Neural cell (in vitro differentiated cells): ENCODE results near the gene ERAL1. TPM values are rescaled to one million over a fixed set of nuclear protein-coding genes. Genes with fewer than 3 reads are reported as not detected.

Source experiments
- H2AFZ ChIP-seq: fragments of 200-600, 300-800 bp; sonication (generic), shearing (Covaris generic); 2 replicates; pipeline ENCODE4 v1.6.0; 2014; ENCODE audit warnings: low read depth, mild to moderate bottlenecking, antibody characterized with exemption, low read length, moderate library complexity
- H3F3A ChIP-seq: fragments of 200-600 bp; shearing (Covaris generic); 2 replicates; pipeline ENCODE4 v1.6.1; 2016; ENCODE audit warnings: mild to moderate bottlenecking, moderate library complexity, mixed read lengths, antibody characterized with exemption, low read length; ENCODE audit not compliant: insufficient read depth, poor library complexity, severe bottlenecking
- H3K27ac ChIP-seq: fragments of 200-600, 300-800 bp; sonication (generic), shearing (Covaris generic); 2 replicates; pipeline ENCODE4 v1.5.1; 2014; ENCODE audit warnings: mild to moderate bottlenecking, low read length, moderate library complexity
- H3K27me3 ChIP-seq: fragments of 300-800, 200-600 bp; sonication (generic), shearing (Covaris generic); 2 replicates; pipeline ENCODE4 v1.6.0; 2014; ENCODE audit warnings: mild to moderate bottlenecking, low read depth, low read length, moderate library complexity; ENCODE audit not compliant: insufficient read depth
- H3K36me3 ChIP-seq: fragments of 300-800, 200-600 bp; sonication (generic), shearing (Covaris generic); 2 replicates; pipeline ENCODE4 v1.5.1; 2014; ENCODE audit warnings: mild to moderate bottlenecking, antibody characterized with exemption, low read length, moderate library complexity; ENCODE audit not compliant: insufficient read depth
- H3K4me2 ChIP-seq: fragments of 300-800, 200-600 bp; sonication (generic), shearing (Covaris generic); 2 replicates; pipeline ENCODE4 v1.6.0; 2014; ENCODE audit warnings: mild to moderate bottlenecking, low read length
- H3K4me3 ChIP-seq: fragments of 300-800, 200-600 bp; sonication (generic), shearing (Covaris generic); 2 replicates; pipeline ENCODE4 v1.5.1; 2014; ENCODE audit warnings: mild to moderate bottlenecking, low read length, moderate library complexity
- H3K79me2 ChIP-seq: fragments of 200-600 bp; shearing (Covaris generic); replicated peaks from 2 replicates; pipeline ENCODE4 v1.6.0; 2014; ENCODE audit warnings: mild to moderate bottlenecking, low read length, moderate library complexity; ENCODE audit not compliant: insufficient read depth
- H3K9ac ChIP-seq: fragments of 300-800, 200-600 bp; sonication (generic), shearing (Covaris generic); 2 replicates; pipeline ENCODE4 v1.6.1; 2016; ENCODE audit warnings: mild to moderate bottlenecking, low read length, mixed read lengths
- H3K9me2 ChIP-seq: fragments of 200-600 bp; shearing (Covaris generic); 2 replicates; pipeline ENCODE4 v1.6.1; 2016; ENCODE audit warnings: mild to moderate bottlenecking, low read length, mixed read lengths; ENCODE audit not compliant: insufficient read depth
- H3K9me3 ChIP-seq: fragments of 200-600, 300-800 bp; sonication (generic), shearing (Covaris generic); 2 replicates; pipeline ENCODE4 v1.6.1; 2016; ENCODE audit warnings: mild to moderate bottlenecking, mixed run types, low read length, moderate library complexity, mixed read lengths
- H4K20me1 ChIP-seq: fragments of 200-600 bp; shearing (Covaris generic); 2 replicates; pipeline ENCODE4 v1.6.1; 2016; ENCODE audit warnings: mild to moderate bottlenecking, mixed run types; ENCODE audit not compliant: insufficient read depth
- CTCF ChIP-seq: fragments of 450-650 bp; IDR thresholded peaks from 2 replicates; pipeline ENCODE4 v1.5.1; 2014; ENCODE audit warnings: antibody characterized with exemption, mild to moderate bottlenecking, moderate library complexity; ENCODE audit not compliant: poor library complexity, severe bottlenecking
- EP300 ChIP-seq: fragments of 450-650 bp; conservative IDR thresholded peaks from 2 replicates; pipeline ENCODE4 v1.6.1; 2014; ENCODE audit warnings: antibody characterized with exemption, mild to moderate bottlenecking, moderate library complexity; ENCODE audit not compliant: poor library complexity, severe bottlenecking
- EZH2 ChIP-seq: fragments of 200-600, 300-800 bp; shearing (Covaris generic), sonication (generic); IDR thresholded peaks from 2 replicates; pipeline ENCODE4 v1.6.1; 2014; ENCODE audit warnings: antibody characterized with exemption, low read length, borderline replicate concordance, mild to moderate bottlenecking; ENCODE audit not compliant: insufficient read depth, poor library complexity, severe bottlenecking
- MXI1 ChIP-seq: fragments of 450-650 bp; conservative IDR thresholded peaks from 2 replicates; pipeline ENCODE4 v1.6.1; 2014; ENCODE audit warnings: antibody characterized with exemption, mild to moderate bottlenecking; ENCODE audit not compliant: poor library complexity, severe bottlenecking
- POLR2AphosphoS5 ChIP-seq: IDR thresholded peaks from 2 replicates; pipeline ENCODE4 v1.6.1; 2012
- RAD21 ChIP-seq: fragments of 450-650 bp; conservative IDR thresholded peaks from 2 replicates; pipeline ENCODE4 v1.6.1; 2014; ENCODE audit warnings: antibody characterized with exemption, mild to moderate bottlenecking, moderate library complexity
- SMC3 ChIP-seq: fragments of 450-650 bp; conservative IDR thresholded peaks from 2 replicates; pipeline ENCODE4 v1.6.1; 2014; ENCODE audit warnings: antibody characterized with exemption, mild to moderate bottlenecking, moderate library complexity; ENCODE audit not compliant: poor library complexity
- TAF1 ChIP-seq: IDR thresholded peaks from 2 replicates; pipeline ENCODE4 v1.6.1; 2012; ENCODE audit warnings: low read depth
- polyA plus RNA-seq: library from polyadenylated mRNA; depleted of rRNA; stranded (reverse); fragments of >200 nt; gene quantifications from 2 replicates; pipeline ENCODE4 v1.2.3, GENCODE V29; 2014
- TF ChIP-seq, protein P1 (sequence below): IDR thresholded peaks from 2 replicates; pipeline ENCODE4 v1.6.1; 2012; ENCODE audit warnings: borderline replicate concordance

ERAL1 gene
- polyA plus RNA-seq, 1 donor from 2014 or later = 31.8 TPM

GRCh38 chr17:28885951-28886350 is 31.1 kb downstream of the ERAL1 start:
- TF ChIP-seq EZH2 (no peak), EP300 (no peak), TAF1 (no peak), RAD21 (no peak), CTCF (no peak), POLR2AphosphoS5 (no peak), MXI1 (no peak), SMC3 (no peak)
- TF ChIP-seq, protein P1, sequence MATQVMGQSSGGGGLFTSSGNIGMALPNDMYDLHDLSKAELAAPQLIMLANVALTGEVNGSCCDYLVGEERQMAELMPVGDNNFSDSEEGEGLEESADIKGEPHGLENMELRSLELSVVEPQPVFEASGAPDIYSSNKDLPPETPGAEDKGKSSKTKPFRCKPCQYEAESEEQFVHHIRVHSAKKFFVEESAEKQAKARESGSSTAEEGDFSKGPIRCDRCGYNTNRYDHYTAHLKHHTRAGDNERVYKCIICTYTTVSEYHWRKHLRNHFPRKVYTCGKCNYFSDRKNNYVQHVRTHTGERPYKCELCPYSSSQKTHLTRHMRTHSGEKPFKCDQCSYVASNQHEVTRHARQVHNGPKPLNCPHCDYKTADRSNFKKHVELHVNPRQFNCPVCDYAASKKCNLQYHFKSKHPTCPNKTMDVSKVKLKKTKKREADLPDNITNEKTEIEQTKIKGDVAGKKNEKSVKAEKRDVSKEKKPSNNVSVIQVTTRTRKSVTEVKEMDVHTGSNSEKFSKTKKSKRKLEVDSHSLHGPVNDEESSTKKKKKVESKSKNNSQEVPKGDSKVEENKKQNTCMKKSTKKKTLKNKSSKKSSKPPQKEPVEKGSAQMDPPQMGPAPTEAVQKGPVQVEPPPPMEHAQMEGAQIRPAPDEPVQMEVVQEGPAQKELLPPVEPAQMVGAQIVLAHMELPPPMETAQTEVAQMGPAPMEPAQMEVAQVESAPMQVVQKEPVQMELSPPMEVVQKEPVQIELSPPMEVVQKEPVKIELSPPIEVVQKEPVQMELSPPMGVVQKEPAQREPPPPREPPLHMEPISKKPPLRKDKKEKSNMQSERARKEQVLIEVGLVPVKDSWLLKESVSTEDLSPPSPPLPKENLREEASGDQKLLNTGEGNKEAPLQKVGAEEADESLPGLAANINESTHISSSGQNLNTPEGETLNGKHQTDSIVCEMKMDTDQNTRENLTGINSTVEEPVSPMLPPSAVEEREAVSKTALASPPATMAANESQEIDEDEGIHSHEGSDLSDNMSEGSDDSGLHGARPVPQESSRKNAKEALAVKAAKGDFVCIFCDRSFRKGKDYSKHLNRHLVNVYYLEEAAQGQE = no peak
- H3K36me3 ChIP-seq = no peaks in the 10 kb centered on the region
- H3K4me3 ChIP-seq = no peak overlapping the region
- no peaks in the 10 kb centered on the region for H3K9me2 ChIP-seq
- H2AFZ ChIP-seq = no peak overlapping the region
- H3K27me3 ChIP-seq = no peaks in the 10 kb centered on the region
- no peak overlapping the region for H3K9ac ChIP-seq
- no peak overlapping the region for H3K27ac ChIP-seq
- H4K20me1 ChIP-seq = no peaks in the 10 kb centered on the region
- no peaks in the 10 kb centered on the region for H3K79me2 ChIP-seq
- H3K9me3 ChIP-seq = no peaks in the 10 kb centered on the region
- no peaks in the 10 kb centered on the region for H3F3A ChIP-seq
- no peak overlapping the region for H3K4me2 ChIP-seq

GRCh38 chr17:28887871-28888471 is 33.2 kb downstream of the ERAL1 start:
- Histone ChIP-seq H3K9me3 (no peaks in the 10 kb centered on the region), H3K27ac (no peak overlapping the region), H3K9ac (no peak overlapping the region), H2AFZ (no peak overlapping the region), H4K20me1 (no peaks in the 10 kb centered on the region), H3K4me2 (no peak overlapping the region), H3K27me3 (no peaks in the 10 kb centered on the region), H3K9me2 (no peaks in the 10 kb centered on the region), H3K36me3 (no peaks in the 10 kb centered on the region), H3K4me3 (no peak overlapping the region), H3K79me2 (no peaks in the 10 kb centered on the region), H3F3A (no peaks in the 10 kb centered on the region)
- TF ChIP-seq EP300 (no peak), EZH2 (no peak), RAD21 (no peak), POLR2AphosphoS5 (no peak), TAF1 (no peak), SMC3 (no peak), MXI1 (no peak), CTCF (no peak)
- TF ChIP-seq, protein P1 = no peak
